ENCODE measurements around the gene IL16. TPM values are rescaled to one million over a fixed set of nuclear protein-coding genes. Genes with fewer than 3 reads are reported as not detected.

The IL16 gene
- total and polyA plus RNA-seq, 9 of the 15 experiments (the other 6 are each of a cell fraction or from before 2014, with no cell fraction given): 1.4 to 18.8 (median 10.6) TPM

DNA sequence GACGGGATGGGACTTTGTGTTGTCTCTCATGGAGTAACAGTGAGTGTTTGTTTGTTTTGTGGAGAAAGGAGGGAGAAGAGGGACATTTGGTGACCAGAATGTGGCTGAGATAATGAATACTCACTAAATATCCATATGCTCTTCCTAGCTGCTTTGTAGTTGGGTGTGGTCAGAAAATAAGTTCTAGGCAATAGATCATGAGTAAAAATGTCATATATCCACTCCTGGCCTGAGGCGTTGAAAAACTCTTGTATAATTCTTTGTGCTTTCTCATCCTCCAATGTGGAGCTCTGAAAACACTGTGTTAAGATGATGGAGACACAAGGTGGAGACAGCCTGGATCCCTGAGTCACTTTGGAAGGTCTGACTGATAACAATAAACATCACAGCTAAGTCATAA, 28.0 kb upstream of the IL16 start (continued):
- TF ChIP-seq, protein P1, sequence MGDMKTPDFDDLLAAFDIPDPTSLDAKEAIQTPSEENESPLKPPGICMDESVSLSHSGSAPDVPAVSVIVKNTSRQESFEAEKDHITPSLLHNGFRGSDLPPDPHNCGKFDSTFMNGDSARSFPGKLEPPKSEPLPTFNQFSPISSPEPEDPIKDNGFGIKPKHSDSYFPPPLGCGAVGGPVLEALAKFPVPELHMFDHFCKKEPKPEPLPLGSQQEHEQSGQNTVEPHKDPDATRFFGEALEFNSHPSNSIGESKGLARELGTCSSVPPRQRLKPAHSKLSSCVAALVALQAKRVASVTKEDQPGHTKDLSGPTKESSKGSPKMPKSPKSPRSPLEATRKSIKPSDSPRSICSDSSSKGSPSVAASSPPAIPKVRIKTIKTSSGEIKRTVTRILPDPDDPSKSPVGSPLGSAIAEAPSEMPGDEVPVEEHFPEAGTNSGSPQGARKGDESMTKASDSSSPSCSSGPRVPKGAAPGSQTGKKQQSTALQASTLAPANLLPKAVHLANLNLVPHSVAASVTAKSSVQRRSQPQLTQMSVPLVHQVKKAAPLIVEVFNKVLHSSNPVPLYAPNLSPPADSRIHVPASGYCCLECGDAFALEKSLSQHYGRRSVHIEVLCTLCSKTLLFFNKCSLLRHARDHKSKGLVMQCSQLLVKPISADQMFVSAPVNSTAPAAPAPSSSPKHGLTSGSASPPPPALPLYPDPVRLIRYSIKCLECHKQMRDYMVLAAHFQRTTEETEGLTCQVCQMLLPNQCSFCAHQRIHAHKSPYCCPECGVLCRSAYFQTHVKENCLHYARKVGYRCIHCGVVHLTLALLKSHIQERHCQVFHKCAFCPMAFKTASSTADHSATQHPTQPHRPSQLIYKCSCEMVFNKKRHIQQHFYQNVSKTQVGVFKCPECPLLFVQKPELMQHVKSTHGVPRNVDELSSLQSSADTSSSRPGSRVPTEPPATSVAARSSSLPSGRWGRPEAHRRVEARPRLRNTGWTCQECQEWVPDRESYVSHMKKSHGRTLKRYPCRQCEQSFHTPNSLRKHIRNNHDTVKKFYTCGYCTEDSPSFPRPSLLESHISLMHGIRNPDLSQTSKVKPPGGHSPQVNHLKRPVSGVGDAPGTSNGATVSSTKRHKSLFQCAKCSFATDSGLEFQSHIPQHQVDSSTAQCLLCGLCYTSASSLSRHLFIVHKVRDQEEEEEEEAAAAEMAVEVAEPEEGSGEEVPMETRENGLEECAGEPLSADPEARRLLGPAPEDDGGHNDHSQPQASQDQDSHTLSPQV (IDR thresholded peaks at IDR 0.05): 0 out of 2 replicates have a peak, but pooled peaks have one; percentile 37
- TF ChIP-seq, protein P2, sequence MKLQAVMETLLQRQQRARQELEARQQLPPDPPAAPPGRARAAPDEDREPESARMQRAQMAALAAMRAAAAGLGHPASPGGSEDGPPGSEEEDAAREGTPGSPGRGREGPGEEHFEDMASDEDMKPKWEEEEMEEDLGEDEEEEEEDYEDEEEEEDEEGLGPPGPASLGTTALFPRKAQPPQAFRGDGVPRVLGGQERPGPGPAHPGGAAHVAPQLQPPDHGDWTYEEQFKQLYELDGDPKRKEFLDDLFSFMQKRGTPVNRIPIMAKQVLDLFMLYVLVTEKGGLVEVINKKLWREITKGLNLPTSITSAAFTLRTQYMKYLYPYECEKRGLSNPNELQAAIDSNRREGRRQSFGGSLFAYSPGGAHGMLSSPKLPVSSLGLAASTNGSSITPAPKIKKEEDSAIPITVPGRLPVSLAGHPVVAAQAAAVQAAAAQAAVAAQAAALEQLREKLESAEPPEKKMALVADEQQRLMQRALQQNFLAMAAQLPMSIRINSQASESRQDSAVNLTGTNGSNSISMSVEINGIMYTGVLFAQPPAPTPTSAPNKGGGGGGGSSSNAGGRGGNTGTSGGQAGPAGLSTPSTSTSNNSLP (IDR thresholded peaks at IDR 0.05; ENCODE audit: borderline replicate concordance, low read depth, low read length): no peak
- TF ChIP-seq ZNF695 (CRISPR knock-in tag; IDR thresholded peaks at IDR 0.05) (no peak), ARID1B (IDR thresholded peaks at IDR 0.05) (peak; percentile 34; the same call in 1 of the 2 replicates)
- TF ChIP-seq, protein P3, sequence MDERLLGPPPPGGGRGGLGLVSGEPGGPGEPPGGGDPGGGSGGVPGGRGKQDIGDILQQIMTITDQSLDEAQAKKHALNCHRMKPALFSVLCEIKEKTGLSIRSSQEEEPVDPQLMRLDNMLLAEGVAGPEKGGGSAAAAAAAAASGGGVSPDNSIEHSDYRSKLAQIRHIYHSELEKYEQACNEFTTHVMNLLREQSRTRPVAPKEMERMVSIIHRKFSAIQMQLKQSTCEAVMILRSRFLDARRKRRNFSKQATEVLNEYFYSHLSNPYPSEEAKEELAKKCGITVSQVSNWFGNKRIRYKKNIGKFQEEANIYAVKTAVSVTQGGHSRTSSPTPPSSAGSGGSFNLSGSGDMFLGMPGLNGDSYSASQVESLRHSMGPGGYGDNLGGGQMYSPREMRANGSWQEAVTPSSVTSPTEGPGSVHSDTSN (CRISPR knock-in tag; IDR thresholded peaks at IDR 0.05; ENCODE audit: low read depth): no peak
- TF ChIP-seq, protein P3 (tag; conservative IDR thresholded peaks at IDR 0.05; ENCODE audit: low read depth): peak; percentile 76
